ENCODE measurements around the gene THTPA. TPM values are rescaled to one million over a fixed set of nuclear protein-coding genes. Genes with fewer than 3 reads are reported as not detected.

Gene THTPA
- total and polyA plus RNA-seq, 9 of the 15 experiments (the other 6 are each of a cell fraction or from before 2014, with no cell fraction given), result 2.4 to 8.7 (median 5.2) TPM

DNA sequence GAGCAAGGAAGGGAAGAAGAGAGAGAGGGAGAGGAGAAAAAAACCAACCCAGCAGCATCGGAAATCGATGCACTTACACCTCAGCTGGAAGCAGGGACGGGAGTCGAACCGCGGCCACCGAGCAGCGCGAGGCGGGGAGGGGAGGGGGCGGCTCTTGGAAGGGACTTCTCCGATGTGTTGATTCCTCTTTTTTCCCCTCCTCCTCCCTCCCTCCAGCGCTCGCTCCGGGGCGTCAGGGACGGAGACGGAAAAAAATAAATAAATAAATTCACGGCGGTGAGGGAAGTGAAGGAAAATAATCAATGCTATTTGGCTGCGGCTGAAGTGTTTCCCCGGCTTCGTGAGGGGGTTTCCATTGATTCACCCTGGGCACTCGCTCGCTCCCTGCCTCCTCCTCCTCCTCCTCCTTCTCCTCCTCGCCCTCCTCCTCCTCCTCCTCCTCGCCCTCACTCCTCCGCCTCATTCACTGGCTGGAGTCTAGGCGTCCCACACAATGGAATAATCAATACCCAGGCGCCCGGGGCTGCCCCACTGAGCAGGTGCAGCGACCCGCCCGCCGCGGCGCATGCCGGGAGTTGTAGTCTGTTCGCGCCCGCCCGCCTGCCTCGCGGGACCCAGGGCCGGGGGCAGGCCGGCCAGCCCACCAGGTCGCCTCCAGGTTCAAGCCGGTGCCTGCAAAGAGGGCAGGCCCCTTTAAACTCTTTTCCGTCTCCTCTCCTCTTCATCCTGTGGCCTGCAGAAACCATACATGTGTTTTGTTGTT, 4.6 kb upstream of the THTPA start, which contains the start of gene ZFHX2 (continued):
- no peak for TF ChIP-seq RBM14 (IDR thresholded peaks at IDR 0.05; ENCODE audit: borderline replicate concordance, insufficient read depth, low read depth, low read length)
- no peak for TF ChIP-seq RCOR1 (IDR thresholded peaks at IDR 0.05; ENCODE audit: borderline replicate concordance in 1 of 2, low read depth in 2 of 2, low read length in 2 of 2)
- TF ChIP-seq, protein P1, sequence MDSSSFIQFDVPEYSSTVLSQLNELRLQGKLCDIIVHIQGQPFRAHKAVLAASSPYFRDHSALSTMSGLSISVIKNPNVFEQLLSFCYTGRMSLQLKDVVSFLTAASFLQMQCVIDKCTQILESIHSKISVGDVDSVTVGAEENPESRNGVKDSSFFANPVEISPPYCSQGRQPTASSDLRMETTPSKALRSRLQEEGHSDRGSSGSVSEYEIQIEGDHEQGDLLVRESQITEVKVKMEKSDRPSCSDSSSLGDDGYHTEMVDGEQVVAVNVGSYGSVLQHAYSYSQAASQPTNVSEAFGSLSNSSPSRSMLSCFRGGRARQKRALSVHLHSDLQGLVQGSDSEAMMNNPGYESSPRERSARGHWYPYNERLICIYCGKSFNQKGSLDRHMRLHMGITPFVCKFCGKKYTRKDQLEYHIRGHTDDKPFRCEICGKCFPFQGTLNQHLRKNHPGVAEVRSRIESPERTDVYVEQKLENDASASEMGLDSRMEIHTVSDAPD (CRISPR knock-in tag; IDR thresholded peaks at IDR 0.05), result no peak
- TF ChIP-seq, protein P2, sequence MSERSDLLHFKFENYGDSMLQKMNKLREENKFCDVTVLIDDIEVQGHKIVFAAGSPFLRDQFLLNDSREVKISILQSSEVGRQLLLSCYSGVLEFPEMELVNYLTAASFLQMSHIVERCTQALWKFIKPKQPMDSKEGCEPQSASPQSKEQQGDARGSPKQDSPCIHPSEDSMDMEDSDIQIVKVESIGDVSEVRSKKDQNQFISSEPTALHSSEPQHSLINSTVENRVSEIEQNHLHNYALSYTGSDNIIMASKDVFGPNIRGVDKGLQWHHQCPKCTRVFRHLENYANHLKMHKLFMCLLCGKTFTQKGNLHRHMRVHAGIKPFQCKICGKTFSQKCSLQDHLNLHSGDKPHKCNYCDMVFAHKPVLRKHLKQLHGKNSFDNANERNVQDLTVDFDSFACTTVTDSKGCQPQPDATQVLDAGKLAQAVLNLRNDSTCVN (CRISPR knock-in tag; IDR thresholded peaks at IDR 0.05), result no peak
- no peak for TF ChIP-seq ARNT (IDR thresholded peaks at IDR 0.05)
- TF ChIP-seq, protein P3, sequence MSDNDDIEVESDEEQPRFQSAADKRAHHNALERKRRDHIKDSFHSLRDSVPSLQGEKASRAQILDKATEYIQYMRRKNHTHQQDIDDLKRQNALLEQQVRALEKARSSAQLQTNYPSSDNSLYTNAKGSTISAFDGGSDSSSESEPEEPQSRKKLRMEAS (CRISPR knock-in tag; IDR thresholded peaks at IDR 0.05), result no peak
- no peak for TF ChIP-seq HNRNPUL1 (IDR thresholded peaks at IDR 0.05; ENCODE audit: low read length)
- TF ChIP-seq, protein P4, sequence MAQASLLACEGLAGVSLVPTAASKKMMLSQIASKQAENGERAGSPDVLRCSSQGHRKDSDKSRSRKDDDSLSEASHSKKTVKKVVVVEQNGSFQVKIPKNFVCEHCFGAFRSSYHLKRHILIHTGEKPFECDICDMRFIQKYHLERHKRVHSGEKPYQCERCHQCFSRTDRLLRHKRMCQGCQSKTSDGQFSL (CRISPR knock-in tag; IDR thresholded peaks at IDR 0.05), result no peak
- TF ChIP-seq, protein P4 (tag; IDR thresholded peaks at IDR 0.05), result no peak
- TF ChIP-seq, protein P5, sequence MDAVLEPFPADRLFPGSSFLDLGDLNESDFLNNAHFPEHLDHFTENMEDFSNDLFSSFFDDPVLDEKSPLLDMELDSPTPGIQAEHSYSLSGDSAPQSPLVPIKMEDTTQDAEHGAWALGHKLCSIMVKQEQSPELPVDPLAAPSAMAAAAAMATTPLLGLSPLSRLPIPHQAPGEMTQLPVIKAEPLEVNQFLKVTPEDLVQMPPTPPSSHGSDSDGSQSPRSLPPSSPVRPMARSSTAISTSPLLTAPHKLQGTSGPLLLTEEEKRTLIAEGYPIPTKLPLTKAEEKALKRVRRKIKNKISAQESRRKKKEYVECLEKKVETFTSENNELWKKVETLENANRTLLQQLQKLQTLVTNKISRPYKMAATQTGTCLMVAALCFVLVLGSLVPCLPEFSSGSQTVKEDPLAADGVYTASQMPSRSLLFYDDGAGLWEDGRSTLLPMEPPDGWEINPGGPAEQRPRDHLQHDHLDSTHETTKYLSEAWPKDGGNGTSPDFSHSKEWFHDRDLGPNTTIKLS (IDR thresholded peaks at IDR 0.05; ENCODE audit: borderline replicate concordance, low read depth), result no peak
- TF ChIP-seq ZNF778 (CRISPR knock-in tag; IDR thresholded peaks at IDR 0.05), result no peak
- TF ChIP-seq PHB2 (IDR thresholded peaks at IDR 0.05; ENCODE audit: low read depth), result no peak
- no peak for TF ChIP-seq ZNF561 (CRISPR knock-in tag; conservative IDR thresholded peaks at IDR 0.05)
- no peak for TF ChIP-seq ZNF347 (CRISPR knock-in tag; IDR thresholded peaks at IDR 0.05; ENCODE audit: low read depth)
- peak; percentile 50 for TF ChIP-seq PCBP1 (IDR thresholded peaks at IDR 0.05; ENCODE audit: low read depth, low read length, poor library complexity, severe bottlenecking)
- TF ChIP-seq, protein P6, sequence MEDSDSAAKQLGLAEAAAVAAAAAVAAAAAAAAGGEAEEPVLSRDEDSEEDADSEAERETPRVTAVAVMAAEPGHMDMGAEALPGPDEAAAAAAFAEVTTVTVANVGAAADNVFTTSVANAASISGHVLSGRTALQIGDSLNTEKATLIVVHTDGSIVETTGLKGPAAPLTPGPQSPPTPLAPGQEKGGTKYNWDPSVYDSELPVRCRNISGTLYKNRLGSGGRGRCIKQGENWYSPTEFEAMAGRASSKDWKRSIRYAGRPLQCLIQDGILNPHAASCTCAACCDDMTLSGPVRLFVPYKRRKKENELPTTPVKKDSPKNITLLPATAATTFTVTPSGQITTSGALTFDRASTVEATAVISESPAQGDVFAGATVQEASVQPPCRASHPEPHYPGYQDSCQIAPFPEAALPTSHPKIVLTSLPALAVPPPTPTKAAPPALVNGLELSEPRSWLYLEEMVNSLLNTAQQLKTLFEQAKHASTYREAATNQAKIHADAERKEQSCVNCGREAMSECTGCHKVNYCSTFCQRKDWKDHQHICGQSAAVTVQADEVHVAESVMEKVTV (CRISPR knock-in tag; IDR thresholded peaks at IDR 0.05), result no peak
- no peak for TF ChIP-seq SPI1 (IDR thresholded peaks at IDR 0.05; ENCODE audit: borderline replicate concordance, low read depth, low read length)
- no peak for TF ChIP-seq NONO (IDR thresholded peaks at IDR 0.05; ENCODE audit: low read depth in 2 of 2, low read length in 1 of 2)
- TF ChIP-seq MYC (IDR thresholded peaks at IDR 0.05; ENCODE audit: low read depth, low read length), result no peak
- TF ChIP-seq MYC (CRISPR knock-in tag; IDR thresholded peaks at IDR 0.05; ENCODE audit: borderline replicate concordance, low read depth), result no peak
- no peak for TF ChIP-seq SMC3 (conservative IDR thresholded peaks at IDR 0.05; ENCODE audit: insufficient read depth, low read depth, low read length)
